GM21390 (cell line): ENCODE measurements around the gene STK4.
"Not testable (repeated sequence)": the region's sequence is repeated elsewhere in the genome, so short reads cannot be mapped to it uniquely, and the experiment has no call there.

Experiments used
- ATAC-seq: cut with Tn5 transposase; IDR thresholded peaks from one replicate; pipeline ENCODE4 v1.9.1; 2021; ENCODE audit not compliant: unreplicated experiment

The STK4 gene

DNA sequence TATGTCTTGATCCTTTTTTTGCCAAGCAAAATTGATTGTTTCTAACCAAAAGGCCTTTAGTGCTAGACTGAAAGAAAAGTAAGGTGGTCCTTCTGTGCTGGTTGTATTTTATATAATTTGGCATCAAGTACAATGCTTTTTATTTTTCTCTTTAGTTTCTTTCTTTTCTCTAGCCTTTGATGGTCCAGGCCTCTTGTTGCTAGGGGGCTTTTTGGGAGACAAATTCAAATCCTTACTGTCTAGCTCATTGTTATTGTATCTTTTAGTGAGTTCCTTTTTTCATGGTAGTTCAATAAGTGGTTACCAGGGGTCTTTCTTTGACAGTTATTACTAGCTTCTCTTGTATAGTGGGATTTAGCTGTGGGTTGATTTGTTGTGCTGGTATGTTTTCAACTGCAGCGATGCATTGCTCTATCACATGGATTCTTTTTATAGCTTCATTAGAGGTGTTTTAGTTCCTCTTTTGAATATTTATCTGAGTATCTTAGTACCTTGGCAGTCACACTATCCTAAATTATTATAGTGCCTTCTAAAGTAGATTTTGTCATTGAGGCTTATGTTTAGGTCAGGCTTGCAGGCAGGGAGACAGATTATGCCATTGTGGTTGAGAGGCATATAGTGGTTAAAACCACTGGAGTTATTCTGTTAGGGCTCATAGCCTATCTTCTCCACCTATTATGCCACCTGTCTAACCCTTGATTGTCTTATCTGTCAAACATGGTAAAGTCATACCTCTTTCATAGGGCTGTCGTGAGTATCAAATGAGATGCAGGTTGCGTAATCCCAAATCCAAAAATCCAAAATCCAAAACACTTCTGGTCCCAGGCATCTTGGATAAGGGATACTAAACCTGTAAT, 85.1 kb downstream of the STK4 start:
- no peak for ATAC-seq

DNA sequence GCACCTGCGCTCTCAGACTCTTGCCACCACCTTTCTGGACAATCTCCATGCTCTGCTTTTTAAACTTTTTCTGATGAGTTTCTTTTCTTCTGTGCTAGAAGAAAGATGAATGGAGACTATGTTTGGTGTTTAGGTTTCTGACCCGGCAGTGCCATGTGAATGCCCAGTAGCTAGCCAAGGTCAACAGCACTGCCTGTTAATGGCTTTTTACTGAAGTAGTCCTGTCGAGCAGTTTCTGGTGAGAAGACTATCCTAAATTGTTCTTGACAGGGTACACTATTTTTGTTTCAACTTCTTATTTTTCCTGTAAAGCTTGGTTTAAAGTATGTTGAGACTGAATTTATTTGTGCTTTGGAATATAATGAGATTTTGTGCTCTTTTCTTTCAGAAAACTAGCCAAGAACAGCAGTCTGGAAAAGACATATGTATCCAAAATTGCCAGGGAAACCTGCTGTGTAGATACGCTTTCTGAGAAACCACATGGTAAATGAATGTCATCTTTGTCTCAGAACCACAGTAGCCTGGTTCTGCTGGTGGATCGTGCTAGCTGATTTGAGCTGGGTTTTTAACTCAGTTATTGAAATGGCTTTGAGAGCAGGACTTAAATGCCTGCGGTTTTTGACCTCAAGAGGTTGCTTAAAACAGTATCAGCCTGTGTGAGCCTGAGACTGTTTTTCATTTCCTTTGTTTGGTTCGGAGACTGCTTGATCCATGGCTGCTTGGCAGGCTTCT, 86.6 kb downstream of the STK4 start:
- ATAC-seq, result peak; percentile 51

DNA sequence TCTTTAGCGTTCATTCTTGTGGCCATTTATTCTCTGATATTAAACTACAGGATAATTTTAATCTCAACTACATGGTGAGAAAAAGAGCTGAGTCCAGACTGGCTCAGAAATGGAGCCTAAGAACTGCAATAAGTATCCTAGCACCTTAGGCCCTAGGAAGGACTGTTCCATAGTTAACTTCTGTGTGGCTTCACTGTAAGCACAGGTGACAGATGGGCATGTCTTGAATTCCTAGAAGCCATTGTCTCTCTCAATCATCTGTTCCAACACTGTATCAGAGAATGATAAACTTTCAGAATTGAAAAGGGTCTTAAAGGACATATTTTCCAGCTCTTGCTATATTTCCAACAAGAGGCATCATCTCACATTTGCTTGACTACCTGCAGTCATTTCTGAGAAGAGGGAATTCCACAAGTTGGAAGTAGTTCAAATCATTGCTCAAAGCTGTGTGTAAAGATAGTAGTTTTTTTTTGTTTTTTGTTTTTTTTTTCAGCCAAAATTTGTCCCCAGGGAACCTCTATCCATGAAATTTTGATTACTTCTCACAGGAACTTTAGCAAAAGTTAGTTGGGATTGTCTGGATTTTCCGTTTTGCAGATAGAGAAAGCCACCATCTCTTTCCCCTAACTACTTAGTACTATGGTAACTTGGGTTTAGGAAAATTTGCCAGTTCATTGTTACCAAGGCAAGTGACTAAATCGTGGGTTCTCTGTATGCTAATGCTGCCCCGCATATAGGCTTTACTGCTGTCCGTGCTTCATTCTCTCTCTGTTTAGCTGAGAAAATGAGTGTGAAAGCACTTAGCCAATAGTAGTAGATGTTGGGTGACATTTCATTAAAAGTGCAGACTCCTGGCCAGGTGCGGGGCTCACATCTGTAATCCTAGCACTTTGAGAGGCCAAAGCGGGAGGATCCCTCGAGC, 87.4 kb downstream of the STK4 start:
- peak; percentile 6 for ATAC-seq

DNA sequence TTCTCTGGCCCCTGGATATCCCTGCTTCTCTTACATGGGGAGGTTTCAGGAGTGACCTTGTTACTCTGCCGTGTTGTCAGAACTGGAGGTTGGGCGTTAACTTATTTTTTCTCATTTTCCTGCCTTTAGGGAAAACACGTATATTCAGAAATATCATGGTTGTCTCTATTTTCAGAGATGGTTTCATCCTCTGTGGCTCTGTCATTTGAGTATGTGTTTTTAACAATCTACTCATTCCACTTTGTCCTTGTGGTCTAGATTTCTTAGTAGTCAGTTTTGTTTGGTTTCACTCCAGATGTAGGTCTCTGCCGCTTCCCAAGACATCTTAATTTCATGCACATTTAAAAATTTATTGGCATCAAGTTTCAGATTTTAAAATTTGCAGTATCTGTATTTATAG, 88.7 kb downstream of the STK4 start:
- ATAC-seq, result no peak

DNA sequence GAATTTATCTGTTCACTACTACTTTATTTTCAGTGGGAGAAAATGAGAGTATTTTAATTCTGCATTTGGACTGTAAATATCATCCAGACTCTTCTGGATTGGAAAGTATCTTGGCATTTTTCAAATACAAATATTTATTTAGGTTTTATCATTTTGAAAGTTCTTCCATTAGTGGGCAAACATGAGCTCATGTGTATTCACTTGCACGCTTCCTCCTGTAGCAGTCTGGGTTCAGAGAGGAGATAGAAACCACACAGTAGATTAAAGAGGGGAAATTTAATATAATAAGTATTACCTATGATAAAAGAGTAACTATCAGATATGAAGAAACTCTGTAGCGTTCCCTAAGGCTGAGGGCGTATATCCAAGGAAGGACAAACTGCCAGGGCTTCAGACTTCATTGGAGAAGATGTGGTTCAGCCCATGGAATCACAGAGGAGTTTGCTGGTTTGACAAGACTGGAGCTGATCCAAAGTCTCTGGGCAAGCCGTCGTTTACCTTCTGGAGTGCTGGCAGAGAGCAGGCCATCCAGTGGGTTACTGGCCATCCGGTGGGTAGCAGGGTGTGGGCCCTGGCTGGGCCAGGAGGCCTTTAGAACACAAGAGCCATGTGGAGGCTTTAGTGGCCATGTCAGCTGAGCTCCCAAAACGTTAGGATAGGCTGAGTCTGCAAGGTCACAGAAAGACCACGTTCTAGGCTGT, 90.3 kb downstream of the STK4 start:
- ATAC-seq, result no peak

DNA sequence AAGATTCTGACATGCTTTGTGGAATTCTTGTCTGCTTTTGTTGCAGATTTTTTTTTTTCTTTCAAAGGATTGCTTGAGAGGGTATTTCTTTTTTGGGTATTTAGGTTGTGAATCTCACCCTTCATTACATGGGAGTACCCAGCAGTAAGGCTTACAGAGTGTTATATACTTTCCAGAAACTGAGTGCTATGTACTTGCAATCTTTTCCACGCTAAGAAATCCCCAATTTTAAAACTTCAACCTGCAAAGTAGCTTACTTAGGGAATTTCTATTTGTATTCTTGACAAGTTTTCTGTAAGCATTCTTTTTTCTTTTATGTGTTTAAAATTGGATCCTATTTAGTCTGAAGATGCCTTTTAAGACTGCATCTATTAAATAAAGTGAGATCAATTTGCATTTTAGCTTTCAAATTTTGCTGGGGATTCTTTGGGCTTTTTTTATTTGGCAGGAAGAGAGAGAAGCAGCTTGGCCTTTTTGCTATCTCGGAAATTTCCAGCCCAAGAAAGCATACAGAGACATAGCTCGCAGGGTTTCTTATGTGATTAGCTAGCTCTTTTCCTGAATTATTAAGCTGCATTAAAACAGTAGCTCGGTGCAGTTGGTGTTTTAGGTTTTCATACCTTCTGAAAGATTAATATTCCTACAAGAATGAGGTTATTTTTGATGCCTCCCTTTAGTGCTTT, 92.0 kb downstream of the STK4 start:
- no peak for ATAC-seq

DNA sequence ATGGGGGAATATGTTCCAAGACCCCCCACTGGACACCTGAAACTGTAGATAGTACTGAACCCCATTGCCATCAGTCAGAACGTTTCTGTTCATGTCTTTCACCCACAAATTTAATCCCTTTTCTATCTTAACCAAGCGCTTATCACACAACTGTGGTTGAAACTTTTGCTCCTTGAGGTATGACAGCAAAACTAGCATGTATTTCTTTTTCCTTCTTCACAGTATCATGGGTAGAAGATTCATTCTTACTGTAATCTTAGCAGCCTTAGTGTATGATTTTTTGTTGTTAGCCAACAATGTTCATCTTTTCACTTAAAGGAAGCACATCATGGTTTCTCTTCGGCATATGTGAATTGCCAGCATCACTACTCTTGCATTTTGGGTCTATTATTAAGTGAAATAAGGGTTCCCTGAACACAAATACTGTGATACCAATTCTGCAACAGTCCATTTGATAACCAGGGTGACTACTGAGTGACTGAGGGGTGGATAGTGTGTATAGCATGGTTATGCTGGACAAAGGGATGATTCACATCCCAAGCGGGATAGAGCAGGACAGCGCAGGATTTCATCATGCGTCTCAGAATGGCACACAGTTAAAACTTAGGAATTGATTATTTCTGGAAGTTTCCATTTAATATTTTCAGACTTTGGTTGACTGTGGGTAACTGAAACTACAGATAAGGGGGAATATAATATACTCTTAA, 92.9 kb downstream of the STK4 start:
- no peak for ATAC-seq

DNA sequence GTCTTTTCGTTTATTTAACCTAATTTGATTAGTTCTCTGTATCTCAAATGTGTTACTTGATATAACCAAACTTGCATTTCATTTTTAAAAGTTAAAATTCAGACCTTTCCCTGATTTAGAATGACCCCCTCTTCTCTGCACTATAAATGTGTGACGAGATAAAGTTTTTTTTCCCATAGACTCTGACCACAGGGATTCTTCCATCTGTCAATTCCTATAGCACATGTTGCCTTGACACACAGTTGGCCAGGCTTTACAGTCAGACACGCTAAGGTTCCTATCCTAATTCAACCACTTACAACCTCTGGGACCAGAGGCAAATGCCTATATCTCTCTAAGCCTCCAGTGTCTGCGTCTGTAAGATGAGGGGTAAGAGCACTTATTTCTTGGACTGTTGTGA, 94.0 kb downstream of the STK4 start:
- ATAC-seq, result no peak

DNA sequence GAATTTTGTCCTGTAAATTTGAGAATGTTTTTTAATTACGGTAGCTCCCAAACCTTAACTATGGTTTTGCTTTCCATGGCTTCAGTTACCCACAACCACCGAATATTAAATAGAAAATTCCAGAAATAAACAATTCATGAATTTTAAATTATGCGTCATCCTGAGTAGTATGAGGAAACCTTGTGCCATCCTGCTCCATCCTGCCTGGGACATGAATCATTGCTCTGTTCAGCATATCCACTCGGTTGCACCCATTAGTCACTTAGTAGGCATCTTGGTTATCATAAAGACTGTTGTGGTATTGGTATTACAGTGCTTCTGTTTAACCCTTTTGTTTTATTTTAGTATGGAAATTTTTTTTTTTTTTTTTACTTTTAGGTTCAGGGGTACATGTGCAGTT, 94.9 kb downstream of the STK4 start:
- no peak for ATAC-seq

DNA sequence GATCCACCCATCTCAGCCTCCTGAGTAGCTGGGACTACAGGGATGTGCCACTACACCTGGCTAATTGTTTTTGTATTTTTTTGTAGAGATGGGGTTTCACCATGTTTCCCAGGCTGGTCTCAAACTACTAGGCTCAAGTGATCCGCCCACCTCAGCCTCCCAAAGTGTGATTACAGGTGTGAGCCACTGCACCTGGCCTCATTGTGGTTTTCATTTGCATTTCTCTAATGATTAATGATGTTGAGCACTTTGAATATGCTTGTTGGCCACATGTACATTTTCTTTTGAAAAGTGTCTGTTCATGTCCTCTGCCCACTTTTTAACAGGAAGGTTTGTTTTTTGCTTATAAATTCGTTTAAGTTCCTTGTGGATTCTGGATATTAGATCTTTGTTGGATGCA, 96.8 kb downstream of the STK4 start:
- not testable (repeated sequence) for ATAC-seq

DNA sequence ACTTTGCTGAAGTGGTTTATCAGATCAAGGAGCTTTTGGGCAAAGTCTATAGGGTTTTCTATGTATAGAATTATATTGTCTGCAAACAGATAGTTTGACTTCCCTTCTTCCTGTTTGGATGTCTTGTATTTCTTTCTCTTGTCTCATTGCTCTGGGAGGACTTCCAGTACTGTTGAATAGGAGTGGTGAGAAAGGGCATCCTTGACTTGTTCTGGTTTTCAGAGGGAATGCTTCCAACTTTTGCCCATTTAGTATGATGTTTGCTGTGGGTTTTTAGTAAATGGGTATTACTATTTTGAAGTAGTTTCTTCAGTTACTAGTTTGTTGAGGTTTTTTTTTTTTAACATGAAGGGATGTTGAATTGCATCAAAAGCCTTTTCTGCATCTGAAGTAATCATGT, 98.5 kb downstream of the STK4 start:
- no peak for ATAC-seq

DNA sequence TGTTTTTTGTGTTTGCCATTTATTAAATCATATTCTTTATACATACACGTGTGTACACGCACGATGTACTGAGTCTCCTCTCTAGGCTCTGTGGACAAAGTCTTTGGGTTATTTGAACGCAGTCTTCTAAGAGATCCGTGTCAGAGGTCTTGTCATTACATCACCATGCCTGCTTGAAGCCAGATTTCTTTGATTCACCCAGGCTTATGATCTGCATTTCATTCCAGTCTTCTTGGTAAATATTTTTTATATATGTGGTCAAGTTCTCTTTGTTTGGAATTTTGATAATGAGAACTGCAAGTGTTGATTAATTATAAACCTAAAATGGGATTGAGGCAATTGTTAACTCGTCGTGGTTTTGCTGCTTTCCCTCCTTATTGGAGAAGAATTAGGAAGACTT, 100.1 kb downstream of the STK4 start:
- ATAC-seq, result no peak

DNA sequence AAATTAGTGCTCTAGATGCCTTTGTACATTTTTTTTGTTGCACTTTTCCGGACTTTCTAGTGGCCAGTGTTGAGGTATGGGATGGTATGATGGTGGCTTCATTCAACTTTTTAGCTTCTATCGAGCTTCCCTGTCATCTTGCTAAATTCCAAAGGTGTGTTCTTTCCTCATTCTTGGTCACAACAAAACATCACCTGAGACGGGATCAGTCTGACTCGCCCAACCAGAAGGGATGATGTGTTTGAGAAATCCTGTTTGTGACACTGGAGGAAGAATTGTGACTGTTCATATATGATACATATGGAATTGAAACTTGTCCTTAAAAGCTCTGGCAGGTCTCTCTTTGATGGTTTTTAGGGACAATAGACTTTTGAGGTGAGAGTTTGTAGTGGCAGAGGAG, 100.8 kb downstream of the STK4 start:
- ATAC-seq, result no peak

DNA sequence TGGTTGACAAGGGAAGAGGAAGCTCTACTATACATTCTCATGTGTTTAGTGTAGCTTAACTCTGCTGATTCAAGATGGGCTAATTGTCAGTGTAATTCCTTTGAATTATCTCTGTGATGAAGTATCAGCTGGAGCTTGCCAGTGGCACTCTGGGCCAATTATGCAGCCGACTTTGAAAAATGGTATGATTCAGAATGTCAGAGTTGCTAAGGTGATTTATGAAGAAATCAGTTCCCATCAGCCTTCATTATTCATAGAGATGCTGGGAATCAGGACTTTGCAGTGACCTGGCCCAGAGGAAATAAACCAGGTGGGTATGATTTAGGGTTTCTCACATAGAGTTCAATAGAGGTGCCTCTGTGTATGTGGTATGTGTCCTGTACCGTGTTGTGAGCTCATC, 101.2 kb downstream of the STK4 start:
- ATAC-seq, result no peak

DNA sequence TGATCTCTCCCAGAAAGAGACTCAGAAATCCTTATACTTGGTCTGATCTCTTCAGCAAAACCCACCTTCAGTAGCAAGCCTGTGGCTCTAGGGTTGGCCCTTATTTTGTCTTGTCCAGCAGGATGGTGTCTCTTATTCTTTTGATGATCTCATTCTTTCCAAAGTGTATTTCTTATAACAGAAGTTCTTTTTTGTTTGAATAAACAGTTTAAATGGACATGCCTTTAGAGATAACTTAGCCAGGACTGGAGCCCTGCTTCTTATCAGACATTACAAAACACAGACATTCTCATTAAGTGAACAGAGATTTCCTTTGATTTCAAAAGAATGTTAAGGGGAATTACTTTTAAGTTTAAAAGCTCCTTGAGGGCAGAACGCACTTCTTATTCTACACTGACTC, 102.9 kb downstream of the STK4 start:
- no peak for ATAC-seq

DNA sequence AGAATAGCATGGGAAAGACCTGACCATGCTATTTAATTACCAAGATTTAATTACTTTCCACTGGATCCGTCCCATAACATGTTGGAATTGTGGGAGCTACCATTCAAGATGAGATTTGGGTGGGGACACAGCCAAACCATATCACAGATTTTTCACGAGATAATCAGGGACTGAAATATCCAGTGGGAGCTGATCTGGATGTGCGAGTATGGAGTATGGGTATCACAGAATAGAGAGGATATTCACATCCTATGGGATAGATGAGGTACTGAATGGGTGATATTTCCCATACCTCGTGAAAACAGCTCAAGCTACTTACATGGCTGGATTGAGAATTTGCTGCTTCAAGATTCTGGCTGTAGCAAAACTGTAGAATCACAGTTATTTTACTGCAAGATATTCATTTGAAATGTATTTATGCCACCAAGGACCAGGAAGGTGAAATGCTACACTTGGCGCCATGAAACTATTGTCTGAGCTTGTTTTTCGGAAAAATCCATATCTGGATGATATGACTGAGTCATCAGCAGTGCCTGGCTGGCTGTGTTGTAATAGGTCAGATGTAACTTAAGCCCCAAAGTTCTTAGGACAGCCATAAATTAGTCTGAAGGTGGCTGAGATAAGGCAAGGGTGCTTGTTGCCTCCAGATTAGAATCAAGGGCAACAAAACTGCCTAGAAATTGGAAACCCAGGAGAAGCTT, 104.8 kb downstream of the STK4 start:
- no peak for ATAC-seq

DNA sequence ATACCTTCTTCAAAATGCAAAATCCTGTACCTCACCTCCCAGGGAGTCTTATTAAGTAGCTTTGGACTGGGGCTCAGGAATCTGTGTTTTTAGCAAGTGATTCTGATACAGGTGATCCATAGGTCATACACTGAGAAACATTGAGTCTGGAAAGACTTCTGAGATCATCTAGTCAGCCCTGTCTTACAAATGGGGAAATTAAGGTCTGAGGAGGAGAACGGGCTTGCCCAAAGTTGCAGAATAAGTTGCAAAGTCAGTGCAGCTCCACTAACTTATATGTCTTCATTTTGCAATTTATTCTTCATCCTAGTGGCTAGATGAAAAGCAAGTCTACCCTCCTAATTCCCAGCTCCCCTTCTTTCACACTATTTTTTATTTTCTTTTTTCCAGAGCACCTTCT, 105.8 kb downstream of the STK4 start:
- ATAC-seq, result no peak

DNA sequence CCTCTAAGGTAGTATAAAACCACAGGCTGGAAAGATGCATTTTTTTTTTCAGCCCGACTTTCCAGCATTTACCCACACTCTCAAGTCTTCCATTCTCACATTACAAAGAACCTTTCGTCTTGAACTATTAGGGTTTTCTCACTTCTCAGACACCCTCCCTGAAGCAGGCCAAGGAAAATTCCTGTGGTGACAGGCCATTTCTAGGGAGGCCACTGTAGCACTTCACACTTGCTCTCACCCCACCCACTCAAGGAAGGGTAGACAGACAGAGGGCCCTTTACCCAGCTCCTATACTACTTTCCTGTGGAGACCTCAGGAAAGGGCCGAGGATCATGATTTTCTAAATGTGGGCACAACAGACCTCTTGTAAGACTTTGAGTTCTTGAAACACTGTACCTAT, 106.9 kb downstream of the STK4 start:
- ATAC-seq, result no peak

DNA sequence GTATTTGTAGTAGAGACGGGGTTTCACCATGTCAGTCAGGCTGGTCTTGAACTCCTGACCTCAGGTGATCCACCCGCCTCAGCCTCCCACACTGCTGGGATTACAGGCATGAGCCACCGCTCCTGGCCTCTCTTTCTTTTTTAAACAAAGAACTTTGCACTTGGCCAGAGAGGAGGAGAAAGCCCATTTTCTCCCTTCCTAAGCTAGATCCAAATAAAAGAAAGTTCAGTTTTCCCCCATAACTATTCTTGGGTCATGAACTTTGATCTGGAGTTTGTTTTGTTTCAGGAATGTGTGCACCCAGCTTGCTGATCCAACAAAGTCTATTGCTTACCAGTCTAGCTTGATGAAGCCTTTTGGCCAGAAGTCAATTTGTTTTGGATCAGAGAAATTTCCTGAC, 111.2 kb downstream of the STK4 start:
- ATAC-seq, result no peak
